CD1c-positive myeloid dendritic cell (primary cell): ENCODE results near the gene FBXO11.
"Not testable (repeated sequence)": the region's sequence is repeated elsewhere in the genome, so short reads cannot be mapped to it uniquely, and the experiment has no call there.

Source experiments
- DNase-seq: peaks from one replicate; pipeline ENCODE4 v3.0.0-alpha.2; 2016; ENCODE audit errors: extremely low spot score

FBXO11 gene

GRCh38 chr2:47897883-47898731 lies 8.2 kb downstream of the FBXO11 start:
- DNase-seq: peak; percentile 41

DNA sequence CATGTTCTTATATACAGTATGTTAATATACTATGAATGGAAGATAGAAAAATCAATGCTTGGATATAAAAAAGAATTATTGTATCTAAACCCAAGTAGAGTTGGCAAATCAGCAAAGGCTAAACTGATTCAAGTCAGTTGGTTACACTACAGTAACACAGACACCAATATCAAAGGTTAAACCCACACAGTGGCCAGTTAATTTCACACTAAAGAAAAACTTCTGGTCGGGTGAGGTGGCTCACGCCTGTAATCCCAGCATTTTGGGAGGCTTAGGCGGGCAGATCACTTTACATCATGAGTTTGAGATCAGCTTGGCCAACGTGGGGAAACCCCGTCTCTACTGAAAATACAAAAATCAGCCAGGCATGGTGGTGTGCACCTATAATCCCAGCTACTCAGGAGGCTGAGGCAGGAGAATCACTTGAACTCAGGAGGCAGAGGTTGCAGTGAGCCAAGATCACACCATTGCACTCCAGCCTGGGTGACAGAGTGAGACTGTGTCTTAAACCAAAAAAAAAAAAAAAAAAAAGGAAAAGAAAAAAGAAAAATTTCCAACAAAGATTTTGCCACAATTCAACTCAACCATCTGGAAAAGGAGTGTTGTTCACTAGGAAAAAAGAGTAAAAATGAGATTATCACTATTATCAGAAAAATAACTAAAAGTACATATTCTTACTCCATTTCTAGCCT lies 9.0 kb downstream of the FBXO11 start:
- peak; percentile 21 for DNase-seq

DNA sequence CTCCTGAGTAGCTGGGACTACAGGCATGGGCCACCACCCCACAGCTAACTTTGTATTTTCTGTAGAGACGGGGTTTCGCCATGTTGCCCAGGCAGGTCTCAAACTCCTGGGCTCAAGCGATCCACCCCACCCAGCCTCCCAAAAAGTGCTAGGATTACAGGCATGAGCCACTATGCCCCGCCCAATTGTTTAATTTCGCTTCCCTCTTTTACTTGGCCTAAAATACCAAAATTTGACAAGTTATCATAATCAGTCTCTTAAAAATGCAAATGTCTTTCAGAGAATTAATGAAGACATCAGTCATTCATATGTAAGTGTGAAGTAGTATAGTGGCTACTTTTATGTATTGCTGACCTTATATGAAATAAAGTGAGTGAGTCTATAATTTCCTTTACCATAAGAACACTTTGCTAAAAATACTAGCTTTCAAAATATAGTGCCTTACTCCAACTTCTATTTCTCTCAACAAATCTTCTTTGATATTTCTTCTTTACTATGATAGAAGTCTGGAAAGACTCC lies 9.8 kb downstream of the FBXO11 start:
- DNase-seq: peak; percentile 59

- no peak for DNase-seq
Observed at GRCh38 chr2:47893771-47894170, 12.5 kb downstream of the FBXO11 start.

DNA sequence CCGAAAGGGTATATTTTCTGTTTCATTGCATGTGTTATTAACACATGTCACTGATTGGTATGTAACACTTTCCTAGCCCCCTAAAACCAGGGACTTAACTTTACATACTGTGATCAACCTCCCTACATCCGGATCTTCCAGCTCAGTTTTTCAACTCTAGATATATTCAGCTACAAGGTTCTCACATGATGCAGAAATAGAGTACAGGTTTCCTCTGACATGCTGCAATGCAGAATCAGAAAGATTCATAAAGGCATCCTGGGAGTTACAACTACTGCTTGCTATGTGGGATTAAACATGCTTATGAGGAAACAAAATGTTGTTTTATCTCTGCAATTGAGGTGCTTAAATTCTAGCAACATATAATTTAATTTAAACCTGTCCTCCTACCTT lies 14.0 kb downstream of the FBXO11 start:
- DNase-seq: no peak

DNA sequence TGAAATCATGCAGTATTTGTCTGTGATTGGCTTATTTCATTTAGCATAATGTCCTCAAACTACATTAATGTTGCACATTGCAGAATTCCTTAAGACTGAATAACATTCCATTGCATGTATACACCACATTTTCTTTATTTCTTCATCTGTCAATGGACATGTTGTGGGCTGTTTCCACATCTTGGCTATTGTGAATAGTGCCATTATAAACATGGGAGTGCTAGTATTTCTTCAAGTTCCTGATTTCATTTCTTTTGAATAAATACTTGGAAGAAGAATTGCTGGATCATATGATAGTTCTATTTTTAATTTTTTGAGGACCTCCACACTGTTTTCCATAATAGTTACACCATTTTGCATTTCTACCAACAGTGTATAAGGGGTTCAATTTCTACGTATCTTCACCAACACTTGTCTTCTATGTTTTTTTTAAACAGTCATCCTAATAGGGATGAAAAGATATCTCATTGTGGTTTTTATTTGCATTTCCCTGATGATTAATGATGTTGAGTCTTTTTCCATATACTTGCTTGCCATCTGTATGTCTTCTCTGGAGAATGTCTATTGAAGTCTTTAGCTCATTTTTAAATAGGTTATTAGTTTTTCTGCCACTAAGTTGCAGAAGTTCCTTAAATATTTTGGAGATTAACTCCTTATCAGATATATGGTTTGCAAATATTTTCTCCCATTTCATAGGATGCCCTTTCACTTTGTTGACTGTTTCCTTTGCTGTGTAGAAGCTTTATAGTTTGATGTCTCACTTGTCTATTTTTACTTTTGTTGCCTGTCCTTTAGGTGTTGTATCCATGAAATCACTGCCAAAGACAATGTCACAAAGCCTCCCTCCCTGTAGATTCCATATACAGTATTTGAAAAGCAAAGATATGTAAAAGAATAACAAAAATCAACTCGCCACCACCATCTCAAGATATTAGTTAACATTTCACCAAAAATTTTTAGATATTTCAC lies 14.6 kb downstream of the FBXO11 start:
- DNase-seq: no peak

GRCh38 chr2:47890711-47891368 lies 15.5 kb downstream of the FBXO11 start:
- no peak for DNase-seq

DNA sequence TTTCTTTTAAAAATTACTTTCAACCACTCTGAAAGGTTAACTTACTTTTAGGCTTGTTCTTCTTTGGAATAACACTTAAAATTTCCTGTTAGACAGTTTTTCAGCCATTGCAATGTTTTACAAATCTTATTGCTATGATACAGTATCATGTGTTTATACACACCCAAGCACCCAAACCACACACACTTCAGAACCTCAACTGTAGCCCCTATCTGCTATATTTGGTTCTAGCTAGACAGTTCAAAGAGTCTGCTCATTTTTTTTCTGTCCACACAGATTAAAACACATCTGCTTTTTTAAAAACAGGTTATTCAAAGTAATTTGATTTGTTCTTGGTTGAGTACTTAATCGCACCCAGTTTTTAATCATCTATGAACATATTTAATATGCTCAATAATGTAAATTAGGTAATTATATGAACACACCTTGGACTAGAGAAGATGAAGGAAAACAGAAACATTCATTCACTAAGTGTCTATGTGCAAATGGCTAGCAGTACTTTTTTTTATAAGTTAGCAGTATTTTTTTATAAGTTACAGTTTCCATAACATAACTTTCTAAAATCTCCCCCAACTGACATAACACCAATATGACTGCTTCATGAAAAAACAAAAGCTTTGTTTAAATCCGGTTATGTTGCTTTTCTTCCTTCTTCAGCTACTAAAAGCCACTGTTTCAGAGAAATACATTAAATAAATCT lies 17.6 kb downstream of the FBXO11 start:
- no peak for DNase-seq

DNA sequence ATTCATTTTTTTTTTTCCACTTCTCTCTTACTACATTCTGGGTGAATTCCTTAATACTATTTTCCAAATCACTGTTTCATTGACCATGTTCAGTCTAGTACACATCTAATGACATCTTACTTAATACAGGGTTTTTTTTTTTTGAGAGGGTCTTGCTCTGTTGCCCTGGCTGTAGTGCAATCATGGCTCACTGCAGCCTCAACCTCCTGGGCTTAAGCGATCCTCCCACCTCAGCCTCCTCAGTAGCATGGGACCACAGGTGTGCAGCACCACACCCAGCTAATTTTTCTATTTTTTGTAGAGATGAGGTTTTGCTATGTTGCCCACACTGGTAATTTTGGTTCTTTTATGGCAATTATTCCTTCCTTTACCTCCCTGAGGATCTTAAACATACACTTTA lies 29.4 kb downstream of the FBXO11 start:
- DNase-seq: no peak

- no peak for DNase-seq
Observed at GRCh38 chr2:47872941-47873340, 33.4 kb downstream of the FBXO11 start.

GRCh38 chr2:47870641-47871540 lies 35.4 kb downstream of the FBXO11 start:
- DNase-seq: no peak

DNA sequence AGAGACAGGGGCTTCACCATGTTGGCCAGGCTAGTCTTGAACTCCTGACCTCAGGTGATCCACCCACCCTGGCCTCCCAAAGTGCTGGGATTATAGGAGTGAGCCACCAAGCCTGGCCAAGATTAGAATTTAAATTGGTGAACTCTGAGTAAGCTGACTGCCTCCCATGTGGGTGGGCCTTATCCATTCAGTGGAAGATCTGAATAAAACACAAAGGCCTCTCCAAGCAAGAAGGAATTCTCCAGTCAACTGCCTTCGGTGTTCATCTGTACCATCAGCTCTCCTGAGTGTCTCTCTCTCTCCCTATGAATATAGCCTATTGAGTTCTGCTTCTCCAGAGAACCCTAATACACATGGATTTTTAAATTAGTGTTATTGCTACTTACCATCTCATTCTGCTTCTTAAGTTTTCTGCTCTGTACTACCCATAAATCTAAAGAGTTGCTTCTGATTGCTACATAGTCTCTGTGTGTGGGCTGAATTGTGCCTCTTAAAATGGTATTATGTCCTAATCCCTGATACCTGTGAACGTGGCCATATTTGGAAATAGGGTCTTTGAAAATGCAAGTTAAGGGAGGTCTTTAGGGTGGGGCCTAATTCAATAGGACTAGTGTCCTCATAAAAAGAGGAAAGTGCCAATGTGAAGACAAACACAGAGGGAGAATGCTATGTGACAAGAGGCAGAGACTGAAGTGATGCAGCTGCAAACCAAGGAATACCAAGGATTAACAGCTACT lies 36.3 kb downstream of the FBXO11 start:
- no peak for DNase-seq

DNA sequence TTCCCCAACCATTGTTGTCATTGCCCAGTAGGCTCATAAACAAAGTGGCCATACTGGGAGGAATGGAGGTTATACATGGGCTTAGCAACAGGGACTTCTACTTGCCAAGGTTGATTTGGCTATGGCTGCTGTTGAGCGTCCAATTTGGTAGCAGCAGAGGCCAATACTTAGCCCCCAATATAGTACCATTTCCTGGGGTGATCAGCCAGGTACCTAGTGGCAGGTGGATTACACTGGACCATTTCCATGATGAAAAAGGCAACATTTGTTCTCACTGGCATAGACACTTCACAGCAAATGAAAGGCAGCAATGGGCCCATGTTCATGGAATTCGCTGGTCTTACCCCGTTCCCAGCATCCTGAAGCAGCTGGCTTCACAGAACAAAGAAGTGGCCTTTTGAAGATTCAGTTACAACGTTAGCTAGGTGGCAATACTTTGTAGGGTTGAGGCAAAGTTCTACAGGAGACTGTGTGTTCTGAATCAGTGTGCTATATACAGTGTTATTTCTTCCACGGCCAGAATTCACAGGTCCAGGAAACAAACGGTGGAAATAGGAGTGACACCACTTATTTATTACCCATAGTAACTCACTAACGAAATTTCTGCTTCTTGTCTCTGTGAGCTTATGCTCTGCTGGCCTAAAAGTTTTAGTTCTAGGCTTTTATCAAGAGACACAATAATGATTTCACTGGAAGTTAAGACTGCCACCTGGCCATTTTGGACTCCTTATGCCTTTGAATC lies 37.5 kb downstream of the FBXO11 start:
- DNase-seq: no peak

GRCh38 chr2:47867205-47867604 lies 39.1 kb downstream of the FBXO11 start:
- no peak for DNase-seq

GRCh38 chr2:47864566-47864965 lies 41.7 kb downstream of the FBXO11 start:
- no peak for DNase-seq

GRCh38 chr2:47862949-47863348 lies 43.3 kb downstream of the FBXO11 start:
- no peak for DNase-seq

DNA sequence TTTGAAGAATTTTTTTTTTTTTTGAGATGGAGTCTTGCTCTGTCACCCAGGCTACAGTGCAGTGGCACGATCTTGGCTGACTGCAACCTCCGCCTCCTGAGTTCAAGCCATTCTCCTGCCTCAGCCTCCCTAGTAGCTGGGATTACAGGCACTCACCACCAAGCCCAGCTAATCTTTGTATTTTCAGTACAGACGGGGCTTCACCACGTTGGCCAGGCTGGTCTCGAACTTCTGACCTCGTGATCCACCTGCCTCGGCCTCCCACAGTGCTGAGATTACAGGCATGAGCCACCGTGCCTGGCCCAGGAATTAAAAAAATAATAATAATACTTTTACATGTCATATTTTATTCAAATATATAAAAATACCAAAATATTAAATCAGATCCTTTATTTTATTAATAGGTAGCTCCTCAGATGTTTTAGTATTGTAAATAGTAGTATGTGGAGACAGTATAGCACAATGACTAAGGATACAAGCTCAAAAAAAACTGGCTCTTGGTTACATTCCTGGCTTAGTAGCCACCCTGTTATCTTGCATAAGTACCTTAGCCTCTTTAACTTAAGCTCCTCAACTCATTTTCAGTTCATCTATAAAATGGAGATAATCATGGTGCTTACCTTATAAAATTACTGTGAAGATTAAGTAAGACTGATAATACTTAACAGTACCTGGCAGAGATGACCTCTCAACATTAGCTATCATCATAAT lies 53.1 kb downstream of the FBXO11 start:
- not testable (repeated sequence) for DNase-seq

GRCh38 chr2:47850198-47850597 lies 56.1 kb downstream of the FBXO11 start:
- no peak for DNase-seq
